GM18520 (cell line): ENCODE results near the gene UMAD1.
A peak's percentile ranks its signal among the peaks of the same experiment; 100 is the strongest.
"Not testable (repeated sequence)": the region's sequence is repeated elsewhere in the genome, so short reads cannot be mapped to it uniquely, and the experiment has no call there.

Experiments
- ATAC-seq: cut with Tn5 transposase; IDR thresholded peaks from one replicate; pipeline ENCODE4 v1.9.1; 2021; ENCODE audit not compliant: unreplicated experiment

Gene UMAD1

GRCh38 chr7:7651479-7651878, 10.9 kb downstream of the UMAD1 start:
- ATAC-seq: no peak

- no peak for ATAC-seq
These were observed 12.4 kb downstream of the UMAD1 start for GRCh38 chr7:7652798-7653540.

- ATAC-seq: no peak
These were observed 13.1 kb downstream of the UMAD1 start for GRCh38 chr7:7653593-7654187.

GRCh38 chr7:7654964-7655715, 14.6 kb downstream of the UMAD1 start:
- no peak for ATAC-seq

GRCh38 chr7:7656459-7656858, 15.9 kb downstream of the UMAD1 start:
- ATAC-seq: not testable (repeated sequence)

- ATAC-seq: no peak
These were observed 22.0 kb downstream of the UMAD1 start for GRCh38 chr7:7662527-7662926.

- ATAC-seq: no peak
These were observed 23.7 kb downstream of the UMAD1 start for GRCh38 chr7:7664291-7664690.

- ATAC-seq: no peak
These were observed 24.5 kb downstream of the UMAD1 start for GRCh38 chr7:7665031-7665430.

GRCh38 chr7:7667187-7667586, 26.6 kb downstream of the UMAD1 start:
- no peak for ATAC-seq

GRCh38 chr7:7668706-7669105, 28.2 kb downstream of the UMAD1 start:
- ATAC-seq: no peak

- ATAC-seq: no peak
These were observed 29.9 kb downstream of the UMAD1 start for GRCh38 chr7:7670490-7670889.

GRCh38 chr7:7671361-7671760, 30.8 kb downstream of the UMAD1 start:
- ATAC-seq: no peak

- no peak for ATAC-seq
These were observed 32.1 kb downstream of the UMAD1 start for GRCh38 chr7:7672545-7673239.

- ATAC-seq: no peak
These were observed 32.6 kb downstream of the UMAD1 start for GRCh38 chr7:7673240-7673550.

GRCh38 chr7:7675686-7676085, 35.1 kb downstream of the UMAD1 start:
- ATAC-seq: no peak

- not testable (repeated sequence) for ATAC-seq
These were observed 39.1 kb downstream of the UMAD1 start for GRCh38 chr7:7679640-7680039.

GRCh38 chr7:7681191-7681935, 40.8 kb downstream of the UMAD1 start:
- ATAC-seq: peak; percentile 50

- no peak for ATAC-seq
These were observed 41.4 kb downstream of the UMAD1 start for GRCh38 chr7:7681936-7682329.

- no peak for ATAC-seq
These were observed 42.3 kb downstream of the UMAD1 start for GRCh38 chr7:7682861-7683260.

GRCh38 chr7:7686811-7687508, 46.4 kb downstream of the UMAD1 start:
- ATAC-seq: no peak
